Measurements from ENCODE around the gene STAG1.

DNA sequence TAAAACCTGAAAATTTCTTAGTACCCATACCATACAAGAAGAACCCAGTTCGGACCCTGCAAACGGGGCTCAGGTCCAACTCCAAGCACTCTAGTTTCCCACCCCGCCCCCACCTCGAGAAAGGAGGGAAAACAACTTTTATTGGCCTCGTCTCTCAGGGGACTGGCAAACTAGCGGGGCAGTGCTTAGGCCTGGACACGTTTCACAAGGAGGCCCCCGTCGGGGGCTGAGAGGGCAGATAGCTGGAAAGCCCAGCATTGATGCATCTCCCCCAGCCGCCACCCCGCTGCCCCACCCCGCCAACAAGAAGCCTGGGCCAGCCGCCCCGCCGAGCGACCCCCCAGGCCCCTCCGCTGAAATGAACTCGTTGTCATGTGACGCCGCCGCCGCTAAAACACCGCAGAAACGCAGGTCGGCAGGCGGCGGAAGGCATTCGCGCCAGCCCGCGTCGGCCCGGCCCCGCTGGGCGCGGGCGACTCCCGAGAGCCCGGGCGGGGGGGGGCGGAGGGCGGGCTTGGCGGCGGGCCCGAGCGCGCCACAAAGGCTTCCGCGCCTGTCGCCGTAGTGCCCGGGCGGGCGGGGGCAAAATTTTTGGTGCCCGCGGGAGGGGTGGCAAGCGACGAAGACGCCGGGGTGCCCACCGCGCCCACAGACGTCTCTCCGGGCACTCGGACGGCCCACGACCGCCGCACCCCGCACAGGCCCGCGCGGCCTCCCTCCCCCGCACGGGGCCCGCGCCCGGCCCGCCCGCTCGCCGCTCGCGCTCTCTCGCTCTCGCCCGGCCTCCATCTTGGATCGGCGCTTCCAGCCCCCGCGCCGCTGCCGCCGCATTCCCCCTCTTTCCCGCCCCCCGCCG is 634 bp downstream of the STAG1 start:
- TF ChIP-seq CTCF (IDR thresholded peaks at IDR 0.05) = no peak
- TF ChIP-seq RCOR1 (IDR thresholded peaks at IDR 0.05; ENCODE audit: low read depth, low read length) = no peak
- no peak; the same call in 1 of the 2 replicates for TF ChIP-seq POLR2A (IDR thresholded peaks at IDR 0.05; ENCODE audit: low read length)
- TF ChIP-seq, protein P1, sequence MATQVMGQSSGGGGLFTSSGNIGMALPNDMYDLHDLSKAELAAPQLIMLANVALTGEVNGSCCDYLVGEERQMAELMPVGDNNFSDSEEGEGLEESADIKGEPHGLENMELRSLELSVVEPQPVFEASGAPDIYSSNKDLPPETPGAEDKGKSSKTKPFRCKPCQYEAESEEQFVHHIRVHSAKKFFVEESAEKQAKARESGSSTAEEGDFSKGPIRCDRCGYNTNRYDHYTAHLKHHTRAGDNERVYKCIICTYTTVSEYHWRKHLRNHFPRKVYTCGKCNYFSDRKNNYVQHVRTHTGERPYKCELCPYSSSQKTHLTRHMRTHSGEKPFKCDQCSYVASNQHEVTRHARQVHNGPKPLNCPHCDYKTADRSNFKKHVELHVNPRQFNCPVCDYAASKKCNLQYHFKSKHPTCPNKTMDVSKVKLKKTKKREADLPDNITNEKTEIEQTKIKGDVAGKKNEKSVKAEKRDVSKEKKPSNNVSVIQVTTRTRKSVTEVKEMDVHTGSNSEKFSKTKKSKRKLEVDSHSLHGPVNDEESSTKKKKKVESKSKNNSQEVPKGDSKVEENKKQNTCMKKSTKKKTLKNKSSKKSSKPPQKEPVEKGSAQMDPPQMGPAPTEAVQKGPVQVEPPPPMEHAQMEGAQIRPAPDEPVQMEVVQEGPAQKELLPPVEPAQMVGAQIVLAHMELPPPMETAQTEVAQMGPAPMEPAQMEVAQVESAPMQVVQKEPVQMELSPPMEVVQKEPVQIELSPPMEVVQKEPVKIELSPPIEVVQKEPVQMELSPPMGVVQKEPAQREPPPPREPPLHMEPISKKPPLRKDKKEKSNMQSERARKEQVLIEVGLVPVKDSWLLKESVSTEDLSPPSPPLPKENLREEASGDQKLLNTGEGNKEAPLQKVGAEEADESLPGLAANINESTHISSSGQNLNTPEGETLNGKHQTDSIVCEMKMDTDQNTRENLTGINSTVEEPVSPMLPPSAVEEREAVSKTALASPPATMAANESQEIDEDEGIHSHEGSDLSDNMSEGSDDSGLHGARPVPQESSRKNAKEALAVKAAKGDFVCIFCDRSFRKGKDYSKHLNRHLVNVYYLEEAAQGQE (IDR thresholded peaks at IDR 0.05) = no peak
- no peak for TF ChIP-seq POLR2AphosphoS2 (conservative IDR thresholded peaks at IDR 0.05; ENCODE audit: low read length)
- TF ChIP-seq ZFP36 (IDR thresholded peaks at IDR 0.05; ENCODE audit: borderline replicate concordance, partially characterized antibody) = no peak
- no peak for TF ChIP-seq EP300 (IDR thresholded peaks at IDR 0.05)
